SK-N-SH (cell line): ENCODE measurements around the gene INSC. TPM values are rescaled to one million over a fixed set of nuclear protein-coding genes. Genes with fewer than 3 reads are reported as not detected.

Experiments used
- CTCF ChIA-PET: fragments of 300-600, 350-600 bp; formaldehyde crosslinking; extraction: SDS; loops from one replicate; lab custom pipeline; 2021; lab: Yijun Ruan, JAX
- POLR2A ChIA-PET: fragments of 350-600 bp; sonication (Branson Sonifier 250); formaldehyde crosslinking; extraction: SDS; loops from one replicate; lab custom pipeline; 2020; ENCODE audit warnings: antibody characterized with exemption, inconsistent platforms; lab: Yijun Ruan, JAX
- DNase-seq: peaks from one replicate; pipeline ENCODE4 v3.0.0; 2012
- H2AFZ ChIP-seq: fragments of 200-600 bp; sonication (generic); 2 replicates; pipeline ENCODE4 v1.8.1; 2016; ENCODE audit warnings: antibody characterized with exemption, mild to moderate bottlenecking, low read depth
- H3F3A ChIP-seq: fragments of 200-600 bp; sonication (generic); replicated peaks from 2 replicates; pipeline ENCODE3; 2016; ENCODE audit warnings: antibody characterized with exemption, mild to moderate bottlenecking; ENCODE audit not compliant: insufficient read depth
- H3K27ac ChIP-seq, 2 experiments: fragments of 200-500 bp in 1 of 2; fragments of 200-600 bp in 1 of 2; sonication (Bioruptor generic) in 1 of 2; sonication (generic), shearing (Covaris generic) in 1 of 2; 2 replicates each; pipeline versions ENCODE4 v1.5.1 to v1.6.1; 2014 to 2016; ENCODE audit warnings: low read depth in 2 of 2, inconsistent platforms in 1 of 2, low read length in 1 of 2, mild to moderate bottlenecking in 1 of 2, mixed read lengths in 1 of 2
- H3K27me3 ChIP-seq: fragments of 200-600 bp; sonication (generic), shearing (Covaris generic); 2 replicates; pipeline ENCODE4 v1.6.1; 2016; ENCODE audit warnings: mixed run types; ENCODE audit not compliant: insufficient read depth
- H3K36me3 ChIP-seq, 2 experiments: fragments of 200-500 bp in 1 of 2; fragments of 200-600 bp in 1 of 2; sonication (Bioruptor generic) in 1 of 2; sonication (generic) in 1 of 2; replicated peaks in 1 of 2; 2 replicates each; pipeline versions ENCODE3 to v1.5.1; 2014 to 2016; ENCODE audit warnings: low read length in 1 of 2, mild to moderate bottlenecking in 1 of 2; ENCODE audit not compliant: insufficient read depth in 2 of 2, control insufficient read depth in 1 of 2
- H3K4me1 ChIP-seq, 2 experiments: fragments of 200-500 bp in 1 of 2; fragments of 200-600 bp in 1 of 2; sonication (Bioruptor generic) in 1 of 2; sonication (generic), shearing (Covaris generic) in 1 of 2; 2 replicates each; pipeline versions ENCODE4 v1.5.1 to v1.6.1; 2014 to 2016; ENCODE audit warnings: low read depth in 1 of 2, low read length in 1 of 2, mixed run types in 1 of 2; ENCODE audit not compliant: insufficient read depth in 2 of 2, control insufficient read depth in 1 of 2
- H3K4me2 ChIP-seq: fragments of 200-600 bp; sonication (generic), shearing (Covaris generic); 2 replicates; pipeline ENCODE4 v1.6.1; 2017; ENCODE audit warnings: mixed run types
- H3K4me3 ChIP-seq, 2 experiments: fragments of 200-500 bp in 1 of 2; fragments of 200-600 bp in 1 of 2; sonication (Bioruptor generic) in 1 of 2; sonication (generic), shearing (Covaris generic) in 1 of 2; 2 replicates each; pipeline versions ENCODE4 v1.5.1 to v1.8.1; 2014 to 2016; ENCODE audit warnings: low read depth in 2 of 2, inconsistent platforms in 1 of 2, low read length in 1 of 2, mild to moderate bottlenecking in 1 of 2, mixed read lengths in 1 of 2, moderate library complexity in 1 of 2
- H3K79me2 ChIP-seq: fragments of 200-600 bp; sonication (generic); 2 replicates; pipeline ENCODE4 v1.8.1; 2017; ENCODE audit warnings: mild to moderate bottlenecking; ENCODE audit not compliant: insufficient read depth
- H3K9ac ChIP-seq: fragments of 200-600 bp; sonication (generic); 2 replicates; pipeline ENCODE4 v1.6.1; 2017; ENCODE audit warnings: mixed run types
- H3K9me2 ChIP-seq: fragments of 200-600 bp; sonication (generic); 2 replicates; pipeline ENCODE4 v1.6.1; 2017; ENCODE audit warnings: mixed run types
- H3K9me3 ChIP-seq: fragments of 200-600 bp; sonication (generic); 2 replicates; pipeline ENCODE4 v1.6.1; 2017; ENCODE audit warnings: mixed run types, mild to moderate bottlenecking, moderate library complexity
- H4K20me1 ChIP-seq: fragments of 200-600 bp; sonication (generic); 2 replicates; pipeline ENCODE4 v1.6.1; 2017; ENCODE audit warnings: mild to moderate bottlenecking, mixed run types; ENCODE audit not compliant: insufficient read depth
- CTCF ChIP-seq: fragments of 200-600 bp; sonication (generic); IDR thresholded peaks from 2 replicates; pipeline ENCODE4 v1.6.1; 2017; ENCODE audit warnings: antibody characterized with exemption, mild to moderate bottlenecking, moderate library complexity
- ELF1 ChIP-seq: IDR thresholded peaks from 2 replicates; pipeline ENCODE4 v1.4.0; 2012
- FOXJ3 ChIP-seq: sonication (generic); formaldehyde crosslinking; IDR thresholded peaks from 2 replicates; pipeline ENCODE4 v1.5.1; 2020; ENCODE audit warnings: mild to moderate bottlenecking, missing genetic modification reagents
- GABPA ChIP-seq: IDR thresholded peaks from 2 replicates; pipeline ENCODE4 v1.4.0; 2012; ENCODE audit warnings: low read depth, mild to moderate bottlenecking
- JUND ChIP-seq: IDR thresholded peaks from 2 replicates; pipeline ENCODE4 v1.4.0; 2012
- MXI1 ChIP-seq: IDR thresholded peaks from 2 replicates; pipeline ENCODE4 v1.6.1; 2012; ENCODE audit warnings: mild to moderate bottlenecking, low read depth, low read length, improper control_type of control experiment
- RAD21 ChIP-seq: IDR thresholded peaks from 2 replicates; pipeline ENCODE4 v1.6.1; 2012; ENCODE audit warnings: mild to moderate bottlenecking, low read length
- RFX5 ChIP-seq: IDR thresholded peaks from 2 replicates; pipeline ENCODE4 v1.6.1; 2012; ENCODE audit warnings: mild to moderate bottlenecking, improper control_type of control experiment, low read length
- RXRA ChIP-seq: IDR thresholded peaks from 2 replicates; pipeline ENCODE4 v1.4.0; 2012; ENCODE audit warnings: low read depth, mild to moderate bottlenecking, borderline replicate concordance
- SMC3 ChIP-seq: IDR thresholded peaks from 2 replicates; pipeline ENCODE4 v1.6.1; 2012; ENCODE audit warnings: low read depth, low read length, improper control_type of control experiment
- TEAD4 ChIP-seq: IDR thresholded peaks from 2 replicates; pipeline ENCODE4 v1.4.0; 2012; ENCODE audit warnings: mild to moderate bottlenecking, borderline replicate concordance; ENCODE audit not compliant: insufficient read depth
- WGBS: methylation state at CpG from one replicate; pipeline ENCODE4 v1.1.6; 2017; ENCODE audit warnings: low lambda C conversion rate; 5-methylcytosine and 5-hydroxymethylcytosine counted together
- polyA plus RNA-seq, 3 experiments: library from polyadenylated mRNA; depleted of rRNA; stranded (reverse); fragments of >200 nt; gene quantifications; 2 replicates each; pipeline ENCODE4 v1.2.3, GENCODE V29; 2012
- TF ChIP-seq, protein P1 (sequence below): IDR thresholded peaks from 2 replicates; pipeline ENCODE4 v1.4.0; 2012; ENCODE audit warnings: low read depth, borderline replicate concordance

The INSC gene
- polyA plus RNA-seq, 1 of the 3 experiments (the other 2 are of a cell fraction) = not detected

- Histone ChIP-seq H3K9me3 (no peaks in the 10 kb centered on the region), H3K4me1 (no peaks in the 10 kb centered on the region), H3K36me3 (no peaks in the 10 kb centered on the region), H3K4me3 (no peak overlapping the region), H3K9ac (no peak overlapping the region), H4K20me1 (no peaks in the 10 kb centered on the region), H3F3A (no peaks in the 10 kb centered on the region), H3K27me3 (no peaks in the 10 kb centered on the region), H3K27ac (no peak overlapping the region), H3K9me2 (no peaks in the 10 kb centered on the region), H2AFZ (no peak overlapping the region), H3K4me2 (no peak overlapping the region), H3K79me2 (no peaks in the 10 kb centered on the region)
- TF ChIP-seq TEAD4 (no peak), FOXJ3 (CRISPR knock-in tag) (no peak), SMC3 (no peak), RXRA (no peak), JUND (no peak), ELF1 (no peak)
- ChIA-PET POLR2A (no interaction called here), CTCF (interaction anchor here (1.0 to 1.2 kb wide), 4 partner anchors 8 to 64 kb away, joined by 3 to 4 read pairs (median 4); no protein-coding TSS in a partner anchor)
- WGBS = 29% methylated on average over 5 of the region's 5 CpGs
- DNase-seq = no peak
Observed at GRCh38 chr11:15139096-15139770, 24.5 kb downstream of the INSC start.

DNA sequence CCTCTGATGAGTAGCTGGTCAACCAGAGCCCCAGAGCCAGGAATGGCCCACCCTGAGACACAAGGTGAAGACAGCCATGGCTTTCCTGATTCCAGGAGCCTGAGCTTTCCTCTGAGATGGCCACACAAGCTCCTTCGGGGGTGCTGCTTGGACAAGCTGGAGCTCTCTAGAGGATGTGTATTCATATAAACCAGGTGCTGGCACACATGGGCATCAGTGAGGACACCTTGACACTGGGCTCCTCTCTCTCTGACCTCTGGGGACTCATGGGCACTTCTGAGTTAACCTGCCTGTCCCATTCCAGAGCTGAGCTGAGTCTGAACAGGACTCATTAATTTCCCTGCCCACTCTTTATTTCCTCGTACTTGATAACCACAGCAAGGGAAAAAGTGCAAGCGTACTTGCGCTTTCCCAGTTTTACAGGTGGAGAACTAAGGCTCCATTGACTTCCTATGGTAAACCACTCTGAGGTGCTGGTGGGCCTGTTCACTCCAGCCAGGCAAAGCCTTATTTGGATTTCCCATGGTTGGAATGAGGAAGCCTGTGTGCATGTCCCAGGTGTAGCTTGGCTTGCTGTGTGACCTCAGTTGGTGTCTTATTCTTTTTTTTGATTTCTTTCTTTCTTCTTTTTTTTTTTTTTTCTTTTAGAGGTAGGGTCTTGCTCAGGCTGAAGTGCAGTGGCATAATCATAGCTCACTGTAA is 25.4 kb downstream of the INSC start:
- no peaks in the 10 kb centered on the region for H3K27me3 ChIP-seq
- no peaks in the 10 kb centered on the region for H3K36me3 ChIP-seq
- H3K4me3 ChIP-seq = no peak overlapping the region
- H3K4me1 ChIP-seq = no peaks in the 10 kb centered on the region
- no peaks in the 10 kb centered on the region for H3K9me2 ChIP-seq
- ChIA-PET CTCF (interaction anchor here (1.0 to 1.2 kb wide), 2 partner anchors 9 to 65 kb away, joined by 4 read pairs; no protein-coding TSS in a partner anchor), POLR2A (no interaction called here)
- H3K9ac ChIP-seq = no peak overlapping the region
- H3K27ac ChIP-seq = no peak overlapping the region
- H3K79me2 ChIP-seq = no peaks in the 10 kb centered on the region
- H4K20me1 ChIP-seq = no peaks in the 10 kb centered on the region
- no peaks in the 10 kb centered on the region for H3F3A ChIP-seq
- no peak overlapping the region for H3K4me2 ChIP-seq
- no peak overlapping the region for H2AFZ ChIP-seq
- no peaks in the 10 kb centered on the region for H3K9me3 ChIP-seq
- DNase-seq = no peak
- 63% methylated on average over 4 of the region's 4 CpGs for WGBS
- TF ChIP-seq MXI1 (no peak), CTCF (no peak), RAD21 (no peak), RFX5 (no peak), GABPA (no peak)
- TF ChIP-seq, protein P1, sequence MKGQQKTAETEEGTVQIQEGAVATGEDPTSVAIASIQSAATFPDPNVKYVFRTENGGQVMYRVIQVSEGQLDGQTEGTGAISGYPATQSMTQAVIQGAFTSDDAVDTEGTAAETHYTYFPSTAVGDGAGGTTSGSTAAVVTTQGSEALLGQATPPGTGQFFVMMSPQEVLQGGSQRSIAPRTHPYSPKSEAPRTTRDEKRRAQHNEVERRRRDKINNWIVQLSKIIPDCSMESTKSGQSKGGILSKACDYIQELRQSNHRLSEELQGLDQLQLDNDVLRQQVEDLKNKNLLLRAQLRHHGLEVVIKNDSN = no peak
